HepG2 (cell line): ENCODE data around the gene RAB17. TPM values are rescaled to one million over a fixed set of nuclear protein-coding genes. Genes with fewer than 3 reads are reported as not detected.

ENCODE experiments used
- CHD4 ChIP-seq: fragments of 200-600 bp; sonication (generic); IDR thresholded peaks from 2 replicates; pipeline ENCODE4 v1.7.0; 2017; ENCODE audit warnings: mild to moderate bottlenecking, low read length, borderline replicate concordance
- HNF1A ChIP-seq, 2 experiments: sonication (generic) in 1 of 2; formaldehyde crosslinking in 1 of 2; IDR thresholded peaks; 2 replicates each; pipeline versions ENCODE4 v1.4.0 to v1.6.1; 2016 to 2020; ENCODE audit warnings: borderline replicate concordance in 1 of 2, low read depth in 1 of 2, mild to moderate bottlenecking in 1 of 2, missing genetic modification reagents in 1 of 2
- SOX6 ChIP-seq, 2 experiments: fragments of 450-650 bp in 1 of 2; sonication (generic) in 1 of 2; formaldehyde crosslinking in 1 of 2; IDR thresholded peaks; 2 replicates each; pipeline versions ENCODE4 v1.4.0 to v1.6.1; 2017 to 2020; ENCODE audit warnings: antibody characterized with exemption in 1 of 2, mild to moderate bottlenecking in 1 of 2, missing genetic modification reagents in 1 of 2
- TFE3 ChIP-seq: IDR thresholded peaks from 2 replicates; pipeline ENCODE4 v1.6.1; 2016
- ZBTB49 ChIP-seq: sonication (generic); formaldehyde crosslinking; IDR thresholded peaks from 2 replicates; pipeline ENCODE4 v1.4.0; 2020; ENCODE audit warnings: missing genetic modification reagents, borderline replicate concordance
- ZFYVE20 ChIP-seq: sonication (generic); formaldehyde crosslinking; IDR thresholded peaks from 2 replicates; pipeline ENCODE4 v1.8.0; 2023; ENCODE audit warnings: low read depth, mild to moderate bottlenecking, moderate library complexity, missing genetic modification reagents, borderline replicate concordance
- ZNF34 ChIP-seq: sonication (generic); formaldehyde crosslinking; IDR thresholded peaks from 2 replicates; pipeline ENCODE4 v1.4.0; 2020; ENCODE audit warnings: mild to moderate bottlenecking, missing genetic modification reagents, borderline replicate concordance
- ZNF343 ChIP-seq: sonication (generic); formaldehyde crosslinking; IDR thresholded peaks from 2 replicates; pipeline ENCODE4 v1.4.0; 2020; ENCODE audit warnings: mild to moderate bottlenecking, missing genetic modification reagents
- ZNF496 ChIP-seq: sonication (generic); formaldehyde crosslinking; IDR thresholded peaks from 2 replicates; pipeline ENCODE4 v1.8.1; 2023; ENCODE audit warnings: mild to moderate bottlenecking, moderate library complexity, missing genetic modification reagents; ENCODE audit not compliant: insufficient replicate concordance
- ZNF556 ChIP-seq: sonication (generic); formaldehyde crosslinking; IDR thresholded peaks from 2 replicates; pipeline ENCODE4 v1.4.0; 2020; ENCODE audit warnings: mild to moderate bottlenecking, missing genetic modification reagents, borderline replicate concordance
- ZNF572 ChIP-seq: sonication (generic); formaldehyde crosslinking; IDR thresholded peaks from 2 replicates; pipeline ENCODE4 v1.5.1; 2020; ENCODE audit warnings: mild to moderate bottlenecking, missing genetic modification reagents
- ZNF574 ChIP-seq: sonication (generic); formaldehyde crosslinking; IDR thresholded peaks from 2 replicates; pipeline ENCODE4 v1.4.0; 2020; ENCODE audit warnings: missing genetic modification reagents
- ZNF841 ChIP-seq: sonication (generic); formaldehyde crosslinking; IDR thresholded peaks from 2 replicates; pipeline ENCODE4 v1.8.1; 2023; ENCODE audit warnings: missing genetic modification reagents, borderline replicate concordance
- polyA plus RNA-seq, 8 experiments: library from polyadenylated mRNA; depleted of rRNA in 3 of 8; stranded (reverse) in 7 of 8; unstranded in 1 of 8; fragments of >200 nt; fragmentation: Illumina TruSeq in 4 of 8; extraction: Trizol in 4 of 8; gene quantifications; 2 replicates each; pipeline versions ENCODE4 v1.2.1 to v1.2.3, GENCODE V29; 2011 to 2016; ENCODE audit warnings: low read depth in 4 of 8, missing spikeins in 1 of 8, mixed read lengths in 1 of 8; ENCODE audit not compliant: insufficient read depth in 1 of 8
- total RNA-seq, 5 experiments: library from RNA; depleted of rRNA; stranded (reverse); fragments of >200 nt; fragmentation: Illumina TruSeq; extraction: Trizol; gene quantifications; 2 replicates each; pipeline ENCODE4 v1.2.3, GENCODE V29; 2016; ENCODE audit warnings: low read depth in 1 of 5

The RAB17 gene
- total and polyA plus RNA-seq, 2 of the 13 experiments (the other 11 are each of a cell fraction or from before 2014, with no cell fraction given), result 68.0 to 124 TPM

GRCh38 chr2:237572021-237572741, 18.4 kb downstream of the RAB17 start (continued):
- TF ChIP-seq ZBTB49 (peak; percentile 52; the same call in 1 of the 2 replicates), ZNF556 (CRISPR knock-in tag) (peak; percentile 39; the same call in 1 of the 2 replicates), HNF1A (IDR thresholded peaks at IDR 0.05; ENCODE audit: low read depth) (no peak), HNF1A (CRISPR knock-in tag; IDR thresholded peaks at IDR 0.05; ENCODE audit: borderline replicate concordance) (0 out of 2 replicates have a peak, but pooled peaks have one; percentile 9), SOX6 (IDR thresholded peaks at IDR 0.05) (no peak), SOX6 (CRISPR knock-in tag; IDR thresholded peaks at IDR 0.05) (peak; percentile 29; the same call in 1 of the 2 replicates), ZNF572 (CRISPR knock-in tag) (0 out of 2 replicates have a peak, but pooled peaks have one; percentile 42), ZNF34 (no peak), ZNF574 (CRISPR knock-in tag) (peak; percentile 86), ZNF841 (CRISPR knock-in tag) (no peak), ZNF496 (CRISPR knock-in tag) (no peak), ZNF343 (CRISPR knock-in tag) (no peak), ZFYVE20 (CRISPR knock-in tag) (no peak), CHD4 (no peak), TFE3 (CRISPR knock-in tag) (peak; percentile 55; the same call in 1 of the 2 replicates)
